22Rv1 (cell line): ENCODE measurements around the gene RAPGEF4.

Experiments
- H3K27ac ChIP-seq: fragments of 450-650 bp; 2 replicates; pipeline ENCODE4 v1.5.1; 2017
- CTCF ChIP-seq: fragments of 450-650 bp; IDR thresholded peaks from 2 replicates; pipeline ENCODE4 v1.5.1; 2017; ENCODE audit warnings: mild to moderate bottlenecking
- ZFX ChIP-seq: fragments of 450-650 bp; IDR thresholded peaks from 2 replicates; pipeline ENCODE4 v1.6.1; 2017; ENCODE audit warnings: antibody characterized with exemption, borderline replicate concordance

RAPGEF4 gene

GRCh38 chr2:172730411-172730810 is 5.2 kb upstream of the RAPGEF4 start:
- no peak overlapping the region for H3K27ac ChIP-seq
- no peak for TF ChIP-seq CTCF
- TF ChIP-seq ZFX: no peak

GRCh38 chr2:172734711-172735581 is 699 bp upstream of the RAPGEF4 start:
- TF ChIP-seq CTCF (no peak), ZFX (no peak)
- no peak overlapping the region for H3K27ac ChIP-seq

DNA sequence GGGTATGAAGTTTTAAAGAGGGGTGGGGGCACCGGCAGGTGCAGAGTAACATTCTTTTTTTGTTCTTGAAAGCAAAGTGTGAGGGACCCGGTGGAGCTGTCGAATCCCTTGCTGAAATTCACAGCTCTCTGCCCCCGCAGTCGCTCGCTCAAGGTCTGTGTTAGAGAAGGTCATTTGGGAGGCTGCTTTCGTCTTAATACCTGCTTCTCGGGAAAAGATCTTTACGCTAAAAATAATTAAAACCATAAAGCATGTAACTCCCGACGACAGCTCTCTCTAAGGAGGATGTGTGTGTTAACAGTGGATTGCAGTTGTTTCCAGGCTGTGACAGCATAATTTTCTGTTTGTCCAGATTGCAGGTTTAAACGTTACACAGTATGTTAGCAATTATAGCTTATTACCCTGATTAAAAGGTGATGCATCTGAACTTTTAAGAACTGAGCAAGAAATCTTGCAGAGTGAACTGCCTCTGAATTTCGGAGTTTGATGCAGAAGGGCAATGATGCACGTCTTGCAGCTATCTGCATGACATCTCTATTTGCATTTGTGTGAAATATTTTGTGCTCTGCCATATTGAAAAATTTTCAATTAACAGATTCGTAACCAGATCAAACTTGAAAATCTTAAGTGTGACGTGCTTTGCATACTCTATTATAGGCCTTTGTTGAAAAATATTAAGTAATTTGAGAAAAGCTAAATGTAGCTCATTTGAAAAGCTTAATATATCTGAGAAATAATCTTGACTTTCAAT is 954 bp downstream of the RAPGEF4 start:
- TF ChIP-seq CTCF: no peak
- TF ChIP-seq ZFX: no peak
- H3K27ac ChIP-seq: no peak overlapping the region

- H3K27ac ChIP-seq: no peak overlapping the region
- no peak for TF ChIP-seq CTCF
- no peak for TF ChIP-seq ZFX
These were observed 4.1 kb downstream of the RAPGEF4 start for GRCh38 chr2:172739661-172740266.

DNA sequence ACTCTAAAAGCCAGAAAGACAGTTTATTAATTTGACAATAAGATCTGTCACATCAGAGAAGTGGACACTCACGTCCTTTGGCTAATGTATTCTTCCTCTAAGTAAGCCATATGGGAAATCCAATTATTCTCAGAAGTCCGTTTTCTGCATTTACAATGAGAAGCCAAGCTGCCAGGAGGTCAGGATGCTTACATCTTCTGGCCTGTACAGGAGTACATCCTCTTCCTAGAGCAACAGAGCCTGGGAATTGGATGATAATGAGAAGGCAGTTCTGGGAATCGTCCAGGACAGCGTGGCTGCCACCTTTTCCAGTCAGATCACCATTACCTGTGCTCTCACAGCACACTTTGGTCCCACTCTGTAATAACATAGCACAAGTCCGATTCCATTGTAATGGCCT is 5.2 kb downstream of the RAPGEF4 start:
- TF ChIP-seq ZFX (no peak), CTCF (no peak)
- no peak overlapping the region for H3K27ac ChIP-seq

- TF ChIP-seq CTCF (no peak), ZFX (no peak)
- H3K27ac ChIP-seq: no peak overlapping the region
These were observed 7.4 kb downstream of the RAPGEF4 start for GRCh38 chr2:172742931-172743540.
